ENCODE results near the gene DPP10. TPM values are rescaled to one million over a fixed set of nuclear protein-coding genes. Genes with fewer than 3 reads are reported as not detected.

DPP10 gene
- total and polyA plus RNA-seq, 4 experiments from 2014 or later: not detected

DNA sequence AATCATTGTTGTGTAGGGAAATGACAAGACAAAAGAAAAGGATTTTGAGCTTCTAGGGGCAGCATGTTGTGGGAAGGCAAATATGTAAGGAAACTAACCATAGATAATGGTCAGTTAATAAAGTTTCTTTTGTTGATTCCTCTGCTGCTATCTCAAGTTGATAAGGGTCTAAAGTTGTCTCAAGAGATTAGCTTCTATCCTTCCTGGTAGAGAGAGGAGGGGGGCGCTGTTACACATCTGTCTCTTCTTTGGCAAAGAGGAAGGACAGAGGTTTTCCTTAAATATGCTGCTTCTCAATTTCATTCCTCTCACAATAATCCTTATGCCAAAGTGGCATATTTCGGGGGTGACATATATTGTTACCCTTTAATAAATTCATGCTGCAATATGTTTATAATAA is 944.0 kb downstream of the DPP10 start:
- H3K4me1 Mint-ChIP-seq: no peaks in the 10 kb centered on the region
- intact Hi-C loops (cut with micrococcal nuclease): no loop called here
- no peak for DNase-seq
- ChIA-PET CTCF (ENCODE audit: partially characterized antibody) (no interaction called here), POLR2A (ENCODE audit: partially characterized antibody) (no interaction called here)
- no peaks in the 10 kb centered on the region for H3K36me3 ChIP-seq (ENCODE audit: insufficient read depth, low read length)
- H3K27me3 Mint-ChIP-seq: no peaks in the 10 kb centered on the region
- no peak overlapping the region for H3K4me3 Mint-ChIP-seq
- no peaks in the 10 kb centered on the region for H3K4me1 ChIP-seq (ENCODE audit: insufficient read depth, low read length)
- no peaks in the 10 kb centered on the region for H3K36me3 Mint-ChIP-seq
- H3K9me3 Mint-ChIP-seq: peaks cover 8 to 32% (median 11%) of the 10 kb centered on the region in 8 donors
- H3K27ac Mint-ChIP-seq: no peak overlapping the region
- no peaks in the 10 kb centered on the region for H3K9me3 ChIP-seq (ENCODE audit: control insufficient read depth in 1 of 2, low read length in 2 of 2)
- H3K27ac ChIP-seq (ENCODE audit: low read depth, low read length): no peak overlapping the region
- H3K4me3 ChIP-seq (ENCODE audit: low read length in 2 of 2): no peak overlapping the region
- no peaks in the 10 kb centered on the region for H3K27me3 ChIP-seq (ENCODE audit: insufficient read depth, low read length)

DNA sequence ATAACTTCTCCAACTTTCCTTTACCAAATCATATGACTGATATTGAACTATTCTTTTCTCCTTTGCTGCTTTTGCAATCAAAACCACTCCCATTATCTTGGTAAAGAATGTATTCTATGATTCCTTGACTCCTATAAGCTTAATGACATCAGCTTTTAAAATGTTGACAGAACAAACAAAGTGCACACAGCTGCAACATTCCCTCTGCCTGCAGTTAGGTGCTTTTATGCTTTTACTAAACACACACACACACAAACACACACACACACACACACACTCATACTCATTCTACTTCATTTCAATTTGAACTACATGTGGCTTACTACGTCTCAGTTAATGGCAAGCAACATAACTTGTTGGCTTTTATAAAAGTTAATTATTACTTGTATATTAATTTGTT is 946.6 kb downstream of the DPP10 start:
- no peaks in the 10 kb centered on the region for H3K36me3 Mint-ChIP-seq
- no peaks in the 10 kb centered on the region for H3K4me1 Mint-ChIP-seq
- CTCF ChIA-PET (ENCODE audit: partially characterized antibody): no interaction called here

DNA sequence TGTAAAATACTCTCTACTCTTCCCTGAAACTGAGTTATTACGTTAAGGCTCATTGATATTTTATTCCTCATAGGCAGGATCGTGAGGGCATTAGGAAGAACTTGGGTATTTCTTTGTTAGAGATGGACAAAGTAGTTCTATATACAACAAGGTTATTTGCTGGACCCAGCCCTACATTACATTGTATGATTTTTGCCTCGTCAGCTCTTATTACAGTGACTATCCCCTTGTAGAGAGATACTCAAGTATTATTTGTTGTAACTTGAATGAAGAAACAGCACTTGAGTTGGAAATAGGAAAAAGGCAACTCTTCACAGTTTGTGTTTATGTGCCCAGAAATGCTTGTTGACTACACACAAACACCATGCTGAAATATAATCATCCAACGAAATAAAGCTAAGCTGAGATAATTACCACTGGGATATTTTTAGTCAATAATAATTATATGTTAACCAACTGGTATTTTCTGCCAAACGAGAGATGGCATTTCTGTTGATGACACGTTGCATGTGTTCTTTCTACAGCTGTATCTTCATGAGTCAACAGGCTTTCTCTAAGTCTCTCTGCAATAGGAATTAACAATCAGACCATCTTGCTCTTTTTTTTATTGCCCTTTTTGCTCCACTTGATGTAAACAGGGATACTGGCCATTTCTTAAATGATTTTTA is 947.6 kb downstream of the DPP10 start:
- Histone ChIP-seq H3K4me1 (ENCODE audit: insufficient read depth, low read length) (no peaks in the 10 kb centered on the region), H3K27me3 (ENCODE audit: insufficient read depth, low read length) (no peaks in the 10 kb centered on the region), H3K27ac (ENCODE audit: low read depth, low read length) (no peak overlapping the region), H3K4me3 (ENCODE audit: low read length in 2 of 2) (no peak overlapping the region), H3K36me3 (ENCODE audit: insufficient read depth, low read length) (no peaks in the 10 kb centered on the region), H3K9me3 (ENCODE audit: control insufficient read depth in 1 of 2, low read length in 2 of 2) (no peaks in the 10 kb centered on the region)
- Mint-ChIP-seq H3K9me3 (peaks cover 0 to 21% (median 4%) of the 10 kb centered on the region in 8 donors), H3K27ac (no peak overlapping the region), H3K4me3 (no peak overlapping the region), H3K4me1 (no peaks in the 10 kb centered on the region), H3K36me3 (no peaks in the 10 kb centered on the region), H3K27me3 (no peaks in the 10 kb centered on the region)
- ChIA-PET CTCF (ENCODE audit: partially characterized antibody) (no interaction called here), POLR2A (ENCODE audit: partially characterized antibody) (no interaction called here)
- intact Hi-C loops (cut with micrococcal nuclease): no loop called here
- DNase-seq: no peak

More for the DNA sequence above, 946.6 kb downstream of the DPP10 start:
- Mint-ChIP-seq H3K27me3 (no peaks in the 10 kb centered on the region), H3K9me3 (peaks cover 4 to 27% (median 9%) of the 10 kb centered on the region in 8 donors), H3K27ac (no peak overlapping the region), H3K4me3 (no peak overlapping the region)
- intact Hi-C loops (cut with micrococcal nuclease): no loop called here
- H3K4me1 ChIP-seq (ENCODE audit: insufficient read depth, low read length): no peaks in the 10 kb centered on the region
- H3K4me3 ChIP-seq (ENCODE audit: low read length in 2 of 2): no peak overlapping the region
- no peaks in the 10 kb centered on the region for H3K9me3 ChIP-seq (ENCODE audit: control insufficient read depth in 1 of 2, low read length in 2 of 2)
- no peak overlapping the region for H3K27ac ChIP-seq (ENCODE audit: low read depth, low read length)
- DNase-seq: no peak
- POLR2A ChIA-PET (ENCODE audit: partially characterized antibody): no interaction called here
- no peaks in the 10 kb centered on the region for H3K36me3 ChIP-seq (ENCODE audit: insufficient read depth, low read length)
- H3K27me3 ChIP-seq (ENCODE audit: insufficient read depth, low read length): no peaks in the 10 kb centered on the region

DNA sequence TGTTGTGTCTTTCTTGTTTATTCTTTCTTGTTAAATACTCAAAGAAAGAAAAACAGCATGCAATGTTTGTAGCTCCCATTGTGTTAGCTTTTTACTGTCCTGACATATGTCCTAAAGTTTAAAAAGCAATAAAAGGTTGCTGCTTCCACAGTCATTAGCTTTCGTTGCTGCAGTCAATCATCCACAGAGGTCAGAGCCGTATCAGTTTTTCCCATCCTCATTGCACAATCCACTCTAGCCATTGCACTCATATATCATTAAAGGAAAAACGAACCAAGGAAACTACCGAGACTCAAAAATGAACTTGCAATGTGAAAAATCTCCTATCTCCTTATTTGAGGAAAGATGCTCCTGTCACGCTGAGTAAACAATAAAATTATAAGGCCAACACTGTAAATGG is 954.1 kb downstream of the DPP10 start:
- H3K27ac ChIP-seq (ENCODE audit: low read depth, low read length): no peak overlapping the region
- no peaks in the 10 kb centered on the region for H3K9me3 ChIP-seq (ENCODE audit: control insufficient read depth in 1 of 2, low read length in 2 of 2)
- no peaks in the 10 kb centered on the region for H3K4me1 ChIP-seq (ENCODE audit: insufficient read depth, low read length)
- H3K4me3 Mint-ChIP-seq: no peak overlapping the region
- POLR2A ChIA-PET (ENCODE audit: partially characterized antibody): no interaction called here
- no peaks in the 10 kb centered on the region for H3K27me3 Mint-ChIP-seq
- peaks cover 0 to 16% (median 8%) of the 10 kb centered on the region in 8 donors for H3K9me3 Mint-ChIP-seq
- H3K36me3 Mint-ChIP-seq: no peaks in the 10 kb centered on the region
- H3K4me3 ChIP-seq (ENCODE audit: low read length in 2 of 2): no peak overlapping the region
- no peak for DNase-seq
- H3K27ac Mint-ChIP-seq: no peak overlapping the region
- intact Hi-C loops (cut with micrococcal nuclease): no loop called here
- CTCF ChIA-PET (ENCODE audit: partially characterized antibody): no interaction called here
- no peaks in the 10 kb centered on the region for H3K36me3 ChIP-seq (ENCODE audit: insufficient read depth, low read length)
- H3K27me3 ChIP-seq (ENCODE audit: insufficient read depth, low read length): no peaks in the 10 kb centered on the region
- H3K4me1 Mint-ChIP-seq: no peaks in the 10 kb centered on the region

DNA sequence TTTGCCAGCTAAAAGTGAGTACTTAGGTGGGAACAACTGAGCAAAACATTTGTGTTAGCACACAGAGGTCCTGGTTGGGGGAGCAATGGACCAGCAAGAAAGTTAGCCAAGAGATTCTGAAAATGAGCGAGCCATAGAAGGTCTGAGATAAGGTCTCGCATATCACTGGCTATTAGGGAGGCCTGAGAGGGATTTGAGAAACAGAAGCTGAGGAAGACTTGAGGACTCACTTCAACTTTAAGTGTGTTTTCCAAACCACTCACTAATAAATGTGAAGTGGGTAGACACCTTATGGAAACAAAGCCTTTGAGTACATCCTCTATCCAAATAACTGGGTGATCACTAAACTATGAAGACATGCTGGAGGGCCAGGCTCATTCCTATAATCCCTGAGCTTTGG is 958.5 kb downstream of the DPP10 start:
- Mint-ChIP-seq H3K9me3 (peaks cover 0 to 14% (median 6%) of the 10 kb centered on the region in 8 donors), H3K36me3 (no peaks in the 10 kb centered on the region), H3K4me1 (no peaks in the 10 kb centered on the region), H3K27me3 (no peaks in the 10 kb centered on the region), H3K4me3 (no peak overlapping the region), H3K27ac (no peak overlapping the region)
- H3K27ac ChIP-seq (ENCODE audit: low read depth, low read length): no peak overlapping the region
- no peaks in the 10 kb centered on the region for H3K4me1 ChIP-seq (ENCODE audit: insufficient read depth, low read length)
- H3K27me3 ChIP-seq (ENCODE audit: insufficient read depth, low read length): no peaks in the 10 kb centered on the region
- no peak for DNase-seq
- POLR2A ChIA-PET (ENCODE audit: partially characterized antibody): no interaction called here
- intact Hi-C loops (cut with micrococcal nuclease): no loop called here
- CTCF ChIA-PET (ENCODE audit: partially characterized antibody): no interaction called here
- no peak overlapping the region for H3K4me3 ChIP-seq (ENCODE audit: low read length in 2 of 2)
- no peaks in the 10 kb centered on the region for H3K36me3 ChIP-seq (ENCODE audit: insufficient read depth, low read length)
- H3K9me3 ChIP-seq (ENCODE audit: control insufficient read depth in 1 of 2, low read length in 2 of 2): no peaks in the 10 kb centered on the region

DNA sequence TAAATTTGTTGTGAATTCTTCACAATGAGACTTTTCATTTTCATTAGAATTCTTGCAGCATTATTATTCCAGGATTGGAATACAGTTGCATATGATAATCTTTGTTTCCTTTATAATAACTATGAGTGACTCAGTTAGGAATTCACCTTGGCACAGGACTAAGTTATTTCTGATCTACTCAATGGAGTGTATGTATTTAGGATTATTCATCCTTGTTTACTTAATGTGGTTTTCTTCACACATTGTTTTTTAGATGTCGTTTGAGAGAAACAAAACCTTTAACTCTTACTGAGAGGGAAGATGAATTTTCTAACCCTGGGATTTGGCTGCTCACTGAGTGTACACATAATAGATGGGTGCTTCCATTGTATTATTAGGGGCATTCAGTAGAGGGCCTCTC is 970.1 kb downstream of the DPP10 start:
- POLR2A ChIA-PET (ENCODE audit: partially characterized antibody): no interaction called here
- no peak overlapping the region for H3K27ac Mint-ChIP-seq

DNA sequence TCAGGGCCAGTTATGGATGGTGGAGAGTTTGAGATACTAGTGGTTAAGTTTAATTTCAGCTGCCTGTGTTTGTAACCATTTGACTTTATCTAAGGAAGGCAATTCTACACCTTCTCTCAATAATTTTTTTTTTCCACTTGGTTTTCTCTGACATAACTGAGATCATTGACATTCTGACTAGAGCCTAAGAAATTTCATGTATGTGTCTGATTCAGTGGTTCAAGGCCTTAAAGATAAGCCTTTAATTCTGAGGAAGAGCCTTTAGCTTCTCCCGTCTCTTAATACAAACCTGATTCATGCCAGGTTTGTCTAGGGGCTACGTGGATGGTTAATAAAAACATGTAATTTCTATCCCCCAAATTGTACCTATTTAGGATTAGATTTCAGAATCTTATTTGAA is 971.4 kb downstream of the DPP10 start:
- POLR2A ChIA-PET (ENCODE audit: partially characterized antibody): no interaction called here
- Histone ChIP-seq H3K9me3 (ENCODE audit: control insufficient read depth in 1 of 2, low read length in 2 of 2) (no peaks in the 10 kb centered on the region), H3K36me3 (ENCODE audit: insufficient read depth, low read length) (no peaks in the 10 kb centered on the region), H3K4me3 (ENCODE audit: low read length in 2 of 2) (no peak overlapping the region), H3K27me3 (ENCODE audit: insufficient read depth, low read length) (no peaks in the 10 kb centered on the region), H3K4me1 (ENCODE audit: insufficient read depth, low read length) (no peaks in the 10 kb centered on the region), H3K27ac (ENCODE audit: low read depth, low read length) (no peak overlapping the region)
- no peak for DNase-seq
- CTCF ChIA-PET (ENCODE audit: partially characterized antibody): no interaction called here
- H3K4me3 Mint-ChIP-seq: no peak overlapping the region
- H3K9me3 Mint-ChIP-seq: peaks cover 0 to 22% (median 13%) of the 10 kb centered on the region in 8 donors
- intact Hi-C loops (cut with micrococcal nuclease): no loop called here
- no peaks in the 10 kb centered on the region for H3K36me3 Mint-ChIP-seq
- no peaks in the 10 kb centered on the region for H3K27me3 Mint-ChIP-seq
- H3K27ac Mint-ChIP-seq: no peak overlapping the region
- no peaks in the 10 kb centered on the region for H3K4me1 Mint-ChIP-seq

More for the DNA sequence above, 970.1 kb downstream of the DPP10 start:
- CTCF ChIA-PET (ENCODE audit: partially characterized antibody): no interaction called here
- Mint-ChIP-seq H3K9me3 (peaks cover 0 to 20% (median 11%) of the 10 kb centered on the region in 8 donors), H3K27me3 (no peaks in the 10 kb centered on the region), H3K4me1 (no peaks in the 10 kb centered on the region), H3K4me3 (no peak overlapping the region), H3K36me3 (no peaks in the 10 kb centered on the region)
- H3K36me3 ChIP-seq (ENCODE audit: insufficient read depth, low read length): no peaks in the 10 kb centered on the region
- no peak for DNase-seq
- no peak overlapping the region for H3K27ac ChIP-seq (ENCODE audit: low read depth, low read length)
- intact Hi-C loops (cut with micrococcal nuclease): no loop called here
- H3K9me3 ChIP-seq (ENCODE audit: control insufficient read depth in 1 of 2, low read length in 2 of 2): no peaks in the 10 kb centered on the region
- no peaks in the 10 kb centered on the region for H3K27me3 ChIP-seq (ENCODE audit: insufficient read depth, low read length)
- no peaks in the 10 kb centered on the region for H3K4me1 ChIP-seq (ENCODE audit: insufficient read depth, low read length)
- no peak overlapping the region for H3K4me3 ChIP-seq (ENCODE audit: low read length in 2 of 2)

DNA sequence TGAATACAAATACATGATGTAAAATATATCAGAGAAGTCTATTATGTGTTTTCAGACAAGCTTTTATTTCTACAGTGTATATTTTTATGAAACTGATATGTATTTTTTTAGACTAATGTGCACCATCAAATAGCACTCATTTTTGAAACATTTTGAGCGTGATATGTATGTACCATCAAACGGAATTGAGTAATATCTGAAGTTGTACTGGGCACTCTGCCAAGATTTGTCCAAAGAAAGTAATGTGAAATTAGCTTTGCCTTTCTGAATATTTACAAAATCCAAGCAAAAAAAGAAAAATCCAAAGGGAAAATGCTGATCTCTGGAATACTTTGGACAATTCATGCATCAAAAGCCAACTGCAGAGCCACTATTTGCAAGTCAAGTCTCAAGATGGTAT is 972.0 kb downstream of the DPP10 start:
- DNase-seq: no peak
- POLR2A ChIA-PET (ENCODE audit: partially characterized antibody): no interaction called here
- Mint-ChIP-seq H3K27me3 (no peaks in the 10 kb centered on the region), H3K27ac (no peak overlapping the region), H3K36me3 (no peaks in the 10 kb centered on the region), H3K9me3 (peaks cover 0 to 22% (median 13%) of the 10 kb centered on the region in 8 donors), H3K4me3 (no peak overlapping the region), H3K4me1 (no peaks in the 10 kb centered on the region)
- CTCF ChIA-PET (ENCODE audit: partially characterized antibody): no interaction called here
- intact Hi-C loops (cut with micrococcal nuclease): no loop called here
- Histone ChIP-seq H3K9me3 (ENCODE audit: control insufficient read depth in 1 of 2, low read length in 2 of 2) (no peaks in the 10 kb centered on the region), H3K4me1 (ENCODE audit: insufficient read depth, low read length) (no peaks in the 10 kb centered on the region), H3K27ac (ENCODE audit: low read depth, low read length) (no peak overlapping the region), H3K27me3 (ENCODE audit: insufficient read depth, low read length) (no peaks in the 10 kb centered on the region), H3K36me3 (ENCODE audit: insufficient read depth, low read length) (no peaks in the 10 kb centered on the region), H3K4me3 (ENCODE audit: low read length in 2 of 2) (no peak overlapping the region)

Measured in CD4-positive, alpha-beta memory T cell (primary cell).